Kidney epithelial cell (primary cell): Measurements from ENCODE around the gene IL4R. TPM values are rescaled to one million over a fixed set of nuclear protein-coding genes. Genes with fewer than 3 reads are reported as not detected.

ENCODE experiments used
- DNase-seq: peaks from one replicate; pipeline ENCODE4 v3.0.0-alpha.2; 2010; ENCODE audit warnings: low read depth
- H3K27me3 ChIP-seq: 2 replicates; pipeline ENCODE4 v1.6.0; 2011; ENCODE audit warnings: low read length; ENCODE audit not compliant: control insufficient read depth, insufficient read depth
- H3K36me3 ChIP-seq: 2 replicates; pipeline ENCODE4 v1.5.1; 2011; ENCODE audit warnings: low read length; ENCODE audit not compliant: control insufficient read depth, insufficient read depth
- H3K4me3 ChIP-seq: 2 replicates; pipeline ENCODE4 v1.5.1; 2011; ENCODE audit warnings: low read depth, mild to moderate bottlenecking, control low read depth, low read length
- CTCF ChIP-seq: IDR thresholded peaks from 2 replicates; pipeline ENCODE4 v1.5.1; 2011; ENCODE audit warnings: mild to moderate bottlenecking, moderate library complexity, low read length, control low read depth, inconsistent platforms; ENCODE audit not compliant: insufficient read depth, poor library complexity, severe bottlenecking
- total RNA-seq: library from RNA; depleted of rRNA; stranded (reverse); fragments of >200 nt; gene quantifications from 2 replicates; pipeline ENCODE4 v1.2.3, GENCODE V29; 2015

IL4R gene
- total RNA-seq, 1 donor from 2014 or later, result 52.1 TPM

- no peak for DNase-seq
- Histone ChIP-seq H3K27me3 (no peaks in the 10 kb centered on the region), H3K4me3 (no peak overlapping the region), H3K36me3 (no peaks in the 10 kb centered on the region)
- no peak for TF ChIP-seq CTCF
Measured at GRCh38 chr16:27379919-27380318, 66.1 kb downstream of the IL4R start.

- TF ChIP-seq CTCF, result no peak
- no peak for DNase-seq
- no peaks in the 10 kb centered on the region for H3K27me3 ChIP-seq
Measured at GRCh38 chr16:27381236-27381635, 67.5 kb downstream of the IL4R start.

GRCh38 chr16:27381974-27382855, 68.4 kb downstream of the IL4R start:
- Histone ChIP-seq H3K27me3 (no peaks in the 10 kb centered on the region), H3K36me3 (no peaks in the 10 kb centered on the region), H3K4me3 (no peak overlapping the region)
- no peak for DNase-seq
- no peak for TF ChIP-seq CTCF

More at GRCh38 chr16:27381236-27381635, 67.5 kb downstream of the IL4R start:
- Histone ChIP-seq H3K36me3 (no peaks in the 10 kb centered on the region), H3K4me3 (no peak overlapping the region)

- H3K4me3 ChIP-seq, result no peak overlapping the region
- H3K27me3 ChIP-seq, result no peaks in the 10 kb centered on the region
- no peak for DNase-seq
- no peaks in the 10 kb centered on the region for H3K36me3 ChIP-seq
- TF ChIP-seq CTCF, result no peak
Measured at GRCh38 chr16:27383556-27384243, 69.9 kb downstream of the IL4R start.

GRCh38 chr16:27384425-27384824, 70.7 kb downstream of the IL4R start:
- no peaks in the 10 kb centered on the region for H3K36me3 ChIP-seq
- DNase-seq, result no peak
- no peak overlapping the region for H3K4me3 ChIP-seq
- no peak for TF ChIP-seq CTCF
- H3K27me3 ChIP-seq, result no peaks in the 10 kb centered on the region
